ENCODE data around the gene GH2.
"Not testable (repeated sequence)": the region's sequence is repeated elsewhere in the genome, so short reads cannot be mapped to it uniquely, and the experiment has no call there.

Gene GH2

DNA sequence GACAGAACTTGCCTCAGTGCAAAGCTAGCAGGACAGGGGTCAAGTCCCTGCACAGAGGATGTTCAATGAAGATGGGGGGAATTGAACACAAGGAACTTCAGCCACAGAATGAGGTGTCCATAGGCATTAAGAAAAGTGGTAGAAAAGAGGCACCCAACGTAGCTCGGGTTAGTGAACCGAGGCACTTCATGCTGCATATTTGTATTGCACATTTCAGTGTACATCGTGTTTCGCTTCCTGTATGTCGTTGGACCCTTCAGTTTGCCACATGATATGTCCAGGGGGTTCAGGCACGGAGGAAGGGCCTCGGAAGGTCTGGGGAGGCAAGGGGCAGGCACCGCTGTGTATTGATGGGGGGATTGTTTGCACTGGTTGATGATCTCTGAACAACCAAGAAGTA, 3.3 kb downstream of the GH2 start:
- not testable (repeated sequence) for DNase-seq (ENCODE audit: extremely low spot score, insufficient read length, low read depth); FAIRE-seq

GRCh38 chr17:63874693-63875092, 7.1 kb downstream of the GH2 start:
- not testable (repeated sequence) for FAIRE-seq

DNA sequence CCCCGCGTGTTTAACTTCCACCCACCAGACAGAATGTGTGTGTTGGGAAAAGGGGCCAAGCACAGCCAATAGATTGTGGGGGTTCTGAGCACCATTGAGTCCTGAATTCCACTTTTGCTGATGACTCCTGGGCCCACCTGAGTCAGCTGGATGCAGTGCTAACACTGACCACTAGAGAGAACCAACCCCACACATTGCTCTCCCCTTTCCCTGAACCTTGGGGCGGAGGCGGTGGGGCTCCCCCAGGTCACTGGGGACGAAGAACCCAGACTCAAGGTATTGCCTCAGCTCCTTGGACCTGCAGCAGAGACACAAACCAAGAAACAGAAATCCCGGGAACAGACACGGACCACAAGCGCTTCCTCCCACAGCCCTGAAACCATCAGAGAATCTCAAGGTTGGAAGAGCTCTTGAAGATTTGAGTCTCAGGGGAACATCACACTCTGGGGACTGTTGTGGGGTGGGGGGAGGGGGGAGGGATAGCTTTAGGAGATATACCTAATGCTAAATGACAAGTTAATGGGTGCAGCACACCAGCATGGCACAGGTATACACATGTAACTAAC, 7.6 kb downstream of the GH2 start:
- not testable (repeated sequence) for DNase-seq (ENCODE audit: extremely low spot score, insufficient read length, low read depth); FAIRE-seq

More at GRCh38 chr17:63874693-63875092, 7.1 kb downstream of the GH2 start:
- not testable (repeated sequence) for DNase-seq (ENCODE audit: extremely low spot score, insufficient read length, low read depth)

- not testable (repeated sequence) for FAIRE-seq; DNase-seq (ENCODE audit: extremely low spot score, insufficient read length, low read depth)
These were observed 8.2 kb downstream of the GH2 start, which contains the start of gene CSH2 for GRCh38 chr17:63873577-63873976. CSH2 (minus strand) TSS chr17:63873677; CDS start chr17:63873614, 63 bp downstream.

GRCh38 chr17:63871646-63872365, 9.9 kb downstream of the GH2 start:
- not testable (repeated sequence) for DNase-seq (ENCODE audit: extremely low spot score, insufficient read length, low read depth); FAIRE-seq

DNA sequence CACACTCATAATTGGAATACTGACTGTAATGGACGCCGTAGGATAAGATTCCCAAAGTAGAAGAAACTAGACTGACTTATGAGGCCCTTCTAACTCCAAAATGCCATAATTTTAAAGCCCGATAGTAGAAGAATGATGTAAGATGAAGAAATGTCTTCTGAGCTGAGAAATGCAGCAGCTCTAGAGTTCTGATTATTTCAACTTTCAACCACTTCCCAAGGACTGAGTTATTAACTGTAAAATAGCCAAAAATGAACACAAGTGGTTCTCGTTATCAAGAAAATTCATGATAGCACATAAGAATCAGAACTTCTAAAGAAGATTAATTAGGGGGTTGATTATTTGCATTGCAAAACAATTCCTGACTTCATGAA, 11.5 kb downstream of the GH2 start:
- DNase-seq (ENCODE audit: extremely low spot score, insufficient read length, low read depth); FAIRE-seq: not testable (repeated sequence)

- DNase-seq (ENCODE audit: extremely low spot score, insufficient read length, low read depth); FAIRE-seq: not testable (repeated sequence)
These were observed 12.1 kb downstream of the GH2 start for GRCh38 chr17:63869491-63870291.

- not testable (repeated sequence) for FAIRE-seq; DNase-seq (ENCODE audit: extremely low spot score, insufficient read length, low read depth)
These were observed 15.1 kb downstream of the GH2 start for GRCh38 chr17:63866625-63867024.

DNA sequence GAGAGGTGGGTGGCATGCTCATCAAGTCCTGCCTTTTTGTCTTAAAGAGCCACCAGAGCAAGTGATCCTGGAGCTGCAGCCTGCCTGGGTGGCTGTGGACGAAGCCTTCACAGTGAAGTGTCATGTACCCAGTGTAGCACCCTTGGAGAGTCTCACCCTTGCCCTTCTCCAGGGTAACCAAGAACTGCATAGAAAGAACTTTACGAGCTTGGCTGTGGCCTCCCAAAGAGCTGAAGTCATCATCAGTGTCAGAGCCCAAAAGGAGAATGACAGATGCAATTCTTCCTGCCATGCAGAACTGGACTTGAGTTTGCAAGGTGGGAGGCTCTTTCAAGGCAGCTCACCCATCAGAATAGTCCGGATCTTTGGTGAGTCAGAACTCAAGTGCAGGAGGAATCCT, 22.5 kb downstream of the GH2 start:
- FAIRE-seq: no peak
- no peak for DNase-seq (ENCODE audit: extremely low spot score, insufficient read length, low read depth)

GRCh38 chr17:63856425-63856824, 25.3 kb downstream of the GH2 start:
- not testable (repeated sequence) for FAIRE-seq

DNA sequence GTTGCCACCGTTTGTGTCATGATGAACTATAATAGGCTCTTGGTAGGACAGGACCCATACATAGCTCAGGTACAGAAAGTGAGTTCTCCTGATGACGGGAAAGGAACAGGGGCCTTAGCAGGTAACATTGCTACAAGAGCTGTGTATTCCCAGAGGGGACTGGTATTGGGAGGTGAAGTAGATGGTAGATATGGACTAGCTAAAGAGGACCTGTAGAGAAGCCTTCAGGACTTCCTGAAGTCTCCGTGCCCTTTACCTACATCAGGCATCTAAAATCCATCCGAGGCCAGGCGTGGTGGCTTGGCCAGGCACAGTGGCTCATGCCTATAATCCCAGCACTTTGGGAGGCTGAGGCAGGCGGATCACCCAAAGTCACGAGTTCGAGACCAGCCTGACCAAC, 26.6 kb downstream of the GH2 start:
- FAIRE-seq: no peak

More at GRCh38 chr17:63856425-63856824, 25.3 kb downstream of the GH2 start:
- not testable (repeated sequence) for DNase-seq (ENCODE audit: extremely low spot score, insufficient read length, low read depth)

GRCh38 chr17:63854709-63855108, 27.0 kb downstream of the GH2 start:
- FAIRE-seq (no peak), DNase-seq (ENCODE audit: extremely low spot score, insufficient read length, low read depth) (no peak)

More for the DNA sequence above, 26.6 kb downstream of the GH2 start:
- no peak for DNase-seq (ENCODE audit: extremely low spot score, insufficient read length, low read depth)

- FAIRE-seq: no peak
- DNase-seq (ENCODE audit: extremely low spot score, insufficient read length, low read depth): no peak
These were observed 28.5 kb downstream of the GH2 start for GRCh38 chr17:63853260-63853659.

DNA sequence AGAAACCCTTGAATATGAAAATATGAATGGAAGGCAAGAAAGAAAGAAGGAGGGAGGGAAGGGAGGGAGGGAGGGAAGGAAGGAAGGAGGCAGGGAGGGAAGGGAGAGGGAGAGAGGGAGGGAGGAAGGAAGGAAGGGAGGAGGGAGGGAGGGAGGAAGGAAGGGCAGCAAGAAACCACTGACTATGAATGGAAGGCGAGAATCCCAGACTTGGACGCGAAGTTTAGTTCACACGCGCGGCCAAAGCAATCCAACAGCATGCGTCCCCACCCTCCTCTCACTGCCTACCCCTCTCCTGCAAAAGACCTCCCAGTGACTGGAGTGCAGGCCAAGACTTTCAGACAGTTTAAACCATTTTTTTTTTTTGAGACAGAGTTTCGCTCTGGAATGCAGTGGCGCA, 31.3 kb downstream of the GH2 start:
- no peak for DNase-seq (ENCODE audit: extremely low spot score, insufficient read length, low read depth)
- FAIRE-seq: no peak

DNA sequence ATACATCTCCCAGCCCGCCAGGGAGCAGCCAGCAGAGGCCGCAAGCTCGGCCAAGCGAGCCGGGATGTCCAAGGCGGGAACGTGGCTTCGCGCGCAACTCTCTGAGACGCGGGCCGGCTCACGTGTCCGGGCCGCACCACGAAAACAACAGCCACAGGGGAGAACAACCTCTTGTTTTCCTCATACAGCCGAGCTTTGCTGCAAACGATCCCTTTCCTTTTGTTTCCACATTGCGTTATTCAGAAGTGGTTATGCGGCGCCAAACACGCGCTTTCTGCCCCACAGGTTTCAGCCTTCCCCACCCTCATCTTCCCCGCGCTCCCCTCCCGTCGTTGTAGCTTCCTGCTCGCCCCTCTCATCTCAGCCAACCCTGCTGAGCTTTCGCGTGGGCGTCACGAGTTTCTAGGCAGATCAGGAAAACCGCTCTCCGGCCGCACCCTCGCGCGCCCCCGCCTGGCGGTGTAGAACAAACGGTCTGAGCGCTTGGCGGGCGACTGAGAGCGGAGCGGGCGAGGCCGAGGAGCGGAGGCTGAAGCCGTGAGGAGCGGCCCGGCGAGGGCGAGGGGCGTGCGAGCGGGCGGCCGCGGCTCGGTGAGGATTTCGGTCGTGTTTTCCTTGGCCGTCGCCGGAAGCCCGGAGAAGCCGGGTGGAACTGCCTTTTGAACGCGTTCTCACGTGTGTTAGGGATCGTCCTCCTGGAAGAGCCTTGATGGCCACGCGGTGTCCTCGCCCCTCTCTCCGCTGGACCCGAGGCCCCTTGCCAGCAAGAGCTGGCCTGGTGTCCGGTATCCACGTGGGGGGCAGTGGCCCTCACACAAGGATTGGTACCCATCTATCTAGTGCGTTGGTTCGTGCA, 32.7 kb downstream of the GH2 start:
- DNase-seq (ENCODE audit: extremely low spot score, insufficient read length, low read depth) (peak; percentile 91), FAIRE-seq (peak; percentile 81)

DNA sequence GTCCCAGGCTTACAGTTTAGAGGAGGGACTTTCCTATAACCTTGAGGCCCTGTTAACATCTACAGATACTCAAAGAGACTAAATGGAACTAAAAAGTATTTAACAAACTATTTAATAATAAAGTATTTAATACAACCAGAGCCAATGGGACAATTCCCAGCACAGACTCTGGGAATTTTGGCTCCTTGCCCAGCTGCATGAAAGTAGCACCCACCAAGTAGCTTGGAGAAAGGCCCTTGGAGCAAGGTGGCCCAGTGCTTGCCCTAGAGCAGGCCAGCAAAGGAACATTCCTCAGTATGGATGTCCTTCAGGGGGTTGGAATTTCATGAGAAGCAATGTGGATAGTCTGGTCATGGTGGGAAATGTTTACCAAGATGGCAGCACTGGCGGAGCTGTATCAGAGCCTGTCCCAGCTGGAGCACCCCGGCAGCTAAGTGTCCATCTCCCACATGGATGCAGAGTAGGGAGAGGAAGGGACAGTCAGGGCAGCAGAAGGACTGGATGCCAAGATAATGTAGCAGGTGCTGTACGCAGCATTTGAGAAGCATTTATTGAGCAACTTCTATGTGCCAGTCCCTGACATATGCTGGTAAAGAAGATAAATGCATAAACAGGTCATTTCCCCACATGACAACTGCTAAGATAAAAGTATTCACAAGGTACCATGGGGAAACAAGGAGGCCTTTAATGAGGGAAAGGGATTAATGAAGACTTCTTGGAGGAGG, 34.1 kb downstream of the GH2 start:
- no peak for FAIRE-seq
- DNase-seq (ENCODE audit: extremely low spot score, insufficient read length, low read depth): no peak

DNA sequence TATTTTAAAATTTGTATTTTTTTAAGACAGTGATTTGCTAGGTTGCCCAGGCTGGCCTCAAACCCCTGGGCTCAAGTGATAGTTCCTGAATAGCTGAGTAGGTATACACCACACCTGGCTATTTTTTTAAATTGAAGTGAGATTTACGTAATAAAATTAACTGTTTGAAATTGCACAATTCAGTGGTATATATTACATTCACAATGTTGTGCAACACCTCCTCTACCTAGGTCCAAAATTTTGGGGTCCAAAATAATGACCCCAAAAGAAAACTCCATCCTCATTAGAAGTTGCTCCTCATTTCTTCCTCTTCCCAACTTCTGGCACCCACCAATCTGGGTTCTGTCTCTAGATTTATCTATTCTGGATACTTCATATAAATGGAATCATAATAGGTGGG, 36.2 kb downstream of the GH2 start:
- FAIRE-seq (no peak), DNase-seq (ENCODE audit: extremely low spot score, insufficient read length, low read depth) (no peak)

GRCh38 chr17:63843910-63844677, 37.6 kb downstream of the GH2 start:
- DNase-seq (ENCODE audit: extremely low spot score, insufficient read length, low read depth) (no peak), FAIRE-seq (no peak)
